ENCODE data around the gene NIPSNAP3A.

Gene NIPSNAP3A

GRCh38 chr9:104808035-104808614, 60.6 kb downstream of the NIPSNAP3A start:
- H3K4me3 ChIP-seq (ENCODE audit: low read depth, low read length): no peak overlapping the region
- no peaks in the 10 kb centered on the region for H3K4me1 ChIP-seq
- peak; percentile 18 for DNase-seq
- TF ChIP-seq CTCF (IDR thresholded peaks at IDR 0.05; ENCODE audit: low read depth, low read length): peak; percentile 24; the same call in 1 of the 2 replicates
- H3K27me3 ChIP-seq: no peaks in the 10 kb centered on the region
- no peaks in the 10 kb centered on the region for H3K36me3 ChIP-seq
- H3K9me3 ChIP-seq: no peaks in the 10 kb centered on the region
